ENCODE data around the gene PAXIP1.

GRCh38 chr7:154943906-154944305, 59.0 kb downstream of the PAXIP1 start:
- TF ChIP-seq EP300 (IDR thresholded peaks at IDR 0.05; ENCODE audit: borderline replicate concordance) (no peak), TCF12 (IDR thresholded peaks at IDR 0.05; ENCODE audit: low read depth) (no peak), RAD21 (IDR thresholded peaks at IDR 0.05; ENCODE audit: low read depth) (no peak), TAF1 (IDR thresholded peaks at IDR 0.05; ENCODE audit: low read depth) (no peak), NFIC (IDR thresholded peaks at IDR 0.05) (no peak), CREB1 (IDR thresholded peaks at IDR 0.05; ENCODE audit: low read depth) (no peak)
- TF ChIP-seq, protein P1, sequence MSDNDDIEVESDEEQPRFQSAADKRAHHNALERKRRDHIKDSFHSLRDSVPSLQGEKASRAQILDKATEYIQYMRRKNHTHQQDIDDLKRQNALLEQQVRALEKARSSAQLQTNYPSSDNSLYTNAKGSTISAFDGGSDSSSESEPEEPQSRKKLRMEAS (IDR thresholded peaks at IDR 0.05) = no peak
- TF ChIP-seq, protein P2, sequence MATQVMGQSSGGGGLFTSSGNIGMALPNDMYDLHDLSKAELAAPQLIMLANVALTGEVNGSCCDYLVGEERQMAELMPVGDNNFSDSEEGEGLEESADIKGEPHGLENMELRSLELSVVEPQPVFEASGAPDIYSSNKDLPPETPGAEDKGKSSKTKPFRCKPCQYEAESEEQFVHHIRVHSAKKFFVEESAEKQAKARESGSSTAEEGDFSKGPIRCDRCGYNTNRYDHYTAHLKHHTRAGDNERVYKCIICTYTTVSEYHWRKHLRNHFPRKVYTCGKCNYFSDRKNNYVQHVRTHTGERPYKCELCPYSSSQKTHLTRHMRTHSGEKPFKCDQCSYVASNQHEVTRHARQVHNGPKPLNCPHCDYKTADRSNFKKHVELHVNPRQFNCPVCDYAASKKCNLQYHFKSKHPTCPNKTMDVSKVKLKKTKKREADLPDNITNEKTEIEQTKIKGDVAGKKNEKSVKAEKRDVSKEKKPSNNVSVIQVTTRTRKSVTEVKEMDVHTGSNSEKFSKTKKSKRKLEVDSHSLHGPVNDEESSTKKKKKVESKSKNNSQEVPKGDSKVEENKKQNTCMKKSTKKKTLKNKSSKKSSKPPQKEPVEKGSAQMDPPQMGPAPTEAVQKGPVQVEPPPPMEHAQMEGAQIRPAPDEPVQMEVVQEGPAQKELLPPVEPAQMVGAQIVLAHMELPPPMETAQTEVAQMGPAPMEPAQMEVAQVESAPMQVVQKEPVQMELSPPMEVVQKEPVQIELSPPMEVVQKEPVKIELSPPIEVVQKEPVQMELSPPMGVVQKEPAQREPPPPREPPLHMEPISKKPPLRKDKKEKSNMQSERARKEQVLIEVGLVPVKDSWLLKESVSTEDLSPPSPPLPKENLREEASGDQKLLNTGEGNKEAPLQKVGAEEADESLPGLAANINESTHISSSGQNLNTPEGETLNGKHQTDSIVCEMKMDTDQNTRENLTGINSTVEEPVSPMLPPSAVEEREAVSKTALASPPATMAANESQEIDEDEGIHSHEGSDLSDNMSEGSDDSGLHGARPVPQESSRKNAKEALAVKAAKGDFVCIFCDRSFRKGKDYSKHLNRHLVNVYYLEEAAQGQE (IDR thresholded peaks at IDR 0.05; ENCODE audit: low read depth) = no peak
